ENCODE results near the gene ARID1B.

Gene ARID1B

DNA sequence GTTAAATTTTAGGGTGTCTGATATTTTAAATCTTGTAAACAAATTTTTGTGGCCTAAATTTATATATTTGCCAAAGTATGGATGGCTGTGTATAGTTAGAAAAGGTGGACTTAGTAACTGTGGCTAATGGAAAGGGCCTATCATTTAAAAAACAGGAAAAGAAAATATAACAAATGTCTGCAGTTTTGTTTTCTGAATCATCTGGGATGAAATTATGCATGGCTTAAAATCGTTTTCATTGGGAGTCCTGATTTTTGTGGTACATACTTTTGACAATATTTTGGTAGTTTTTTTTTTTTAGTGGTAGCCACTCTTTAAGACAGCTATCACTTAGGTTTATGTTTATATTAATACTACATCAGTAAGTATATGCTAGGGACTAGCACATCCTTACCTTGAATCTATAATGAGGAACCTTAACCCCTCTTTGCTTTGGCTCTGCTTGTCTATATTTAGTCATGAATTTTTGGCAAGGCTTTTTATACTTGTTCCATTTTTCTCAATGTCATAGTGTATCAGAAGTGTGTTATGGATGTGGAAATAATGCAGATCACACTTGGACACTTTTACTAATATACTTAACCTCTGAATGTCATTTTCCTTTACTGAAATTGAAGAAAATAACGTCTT lies 5.6 kb downstream of the ARID1B start:
- Histone ChIP-seq H3K79me2 (peaks cover 45% of the 10 kb centered on the region), H3K27ac (peak overlapping the region; percentile 53), H3K4me1 (peaks cover 4% of the 10 kb centered on the region)

GRCh38 chr6:156783958-156784357 lies 6.8 kb downstream of the ARID1B start:
- no peaks in the 10 kb centered on the region for H3K9me3 ChIP-seq (ENCODE audit: control insufficient read depth, low read length)
- no peaks in the 10 kb centered on the region for H3K36me3 ChIP-seq (ENCODE audit: control insufficient read depth, insufficient read depth, low read length)
- H3K27ac ChIP-seq, result no peak overlapping the region
- TF ChIP-seq, protein P1, sequence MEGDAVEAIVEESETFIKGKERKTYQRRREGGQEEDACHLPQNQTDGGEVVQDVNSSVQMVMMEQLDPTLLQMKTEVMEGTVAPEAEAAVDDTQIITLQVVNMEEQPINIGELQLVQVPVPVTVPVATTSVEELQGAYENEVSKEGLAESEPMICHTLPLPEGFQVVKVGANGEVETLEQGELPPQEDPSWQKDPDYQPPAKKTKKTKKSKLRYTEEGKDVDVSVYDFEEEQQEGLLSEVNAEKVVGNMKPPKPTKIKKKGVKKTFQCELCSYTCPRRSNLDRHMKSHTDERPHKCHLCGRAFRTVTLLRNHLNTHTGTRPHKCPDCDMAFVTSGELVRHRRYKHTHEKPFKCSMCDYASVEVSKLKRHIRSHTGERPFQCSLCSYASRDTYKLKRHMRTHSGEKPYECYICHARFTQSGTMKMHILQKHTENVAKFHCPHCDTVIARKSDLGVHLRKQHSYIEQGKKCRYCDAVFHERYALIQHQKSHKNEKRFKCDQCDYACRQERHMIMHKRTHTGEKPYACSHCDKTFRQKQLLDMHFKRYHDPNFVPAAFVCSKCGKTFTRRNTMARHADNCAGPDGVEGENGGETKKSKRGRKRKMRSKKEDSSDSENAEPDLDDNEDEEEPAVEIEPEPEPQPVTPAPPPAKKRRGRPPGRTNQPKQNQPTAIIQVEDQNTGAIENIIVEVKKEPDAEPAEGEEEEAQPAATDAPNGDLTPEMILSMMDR (IDR thresholded peaks at IDR 0.05), result no peak
- peaks cover 56% of the 10 kb centered on the region for H3K79me2 ChIP-seq
- no peaks in the 10 kb centered on the region for H3K27me3 ChIP-seq (ENCODE audit: control insufficient read depth, insufficient read depth, low read length)
- H3K4me1 ChIP-seq, result peaks cover 4% of the 10 kb centered on the region
- H3K9ac ChIP-seq, result no peak overlapping the region
- H3K4me3 ChIP-seq (ENCODE audit: low read depth, low read length), result no peak overlapping the region
- H2AFZ ChIP-seq, result no peak overlapping the region
- H3K4me2 ChIP-seq (ENCODE audit: low read length), result no peak overlapping the region

More for the DNA sequence above, 5.6 kb downstream of the ARID1B start:
- Histone ChIP-seq H3K4me3 (ENCODE audit: low read depth, low read length) (peak overlapping the region; percentile 17), H3K4me2 (ENCODE audit: low read length) (peak overlapping the region; percentile 37), H3K9me3 (ENCODE audit: control insufficient read depth, low read length) (no peaks in the 10 kb centered on the region), H3K9ac (no peak overlapping the region), H3K36me3 (ENCODE audit: control insufficient read depth, insufficient read depth, low read length) (no peaks in the 10 kb centered on the region), H2AFZ (no peak overlapping the region), H3K27me3 (ENCODE audit: control insufficient read depth, insufficient read depth, low read length) (no peaks in the 10 kb centered on the region)
- TF ChIP-seq, protein P1 (IDR thresholded peaks at IDR 0.05), result no peak

GRCh38 chr6:156786652-156787051 lies 9.5 kb downstream of the ARID1B start:
- H3K9ac ChIP-seq, result no peak overlapping the region

DNA sequence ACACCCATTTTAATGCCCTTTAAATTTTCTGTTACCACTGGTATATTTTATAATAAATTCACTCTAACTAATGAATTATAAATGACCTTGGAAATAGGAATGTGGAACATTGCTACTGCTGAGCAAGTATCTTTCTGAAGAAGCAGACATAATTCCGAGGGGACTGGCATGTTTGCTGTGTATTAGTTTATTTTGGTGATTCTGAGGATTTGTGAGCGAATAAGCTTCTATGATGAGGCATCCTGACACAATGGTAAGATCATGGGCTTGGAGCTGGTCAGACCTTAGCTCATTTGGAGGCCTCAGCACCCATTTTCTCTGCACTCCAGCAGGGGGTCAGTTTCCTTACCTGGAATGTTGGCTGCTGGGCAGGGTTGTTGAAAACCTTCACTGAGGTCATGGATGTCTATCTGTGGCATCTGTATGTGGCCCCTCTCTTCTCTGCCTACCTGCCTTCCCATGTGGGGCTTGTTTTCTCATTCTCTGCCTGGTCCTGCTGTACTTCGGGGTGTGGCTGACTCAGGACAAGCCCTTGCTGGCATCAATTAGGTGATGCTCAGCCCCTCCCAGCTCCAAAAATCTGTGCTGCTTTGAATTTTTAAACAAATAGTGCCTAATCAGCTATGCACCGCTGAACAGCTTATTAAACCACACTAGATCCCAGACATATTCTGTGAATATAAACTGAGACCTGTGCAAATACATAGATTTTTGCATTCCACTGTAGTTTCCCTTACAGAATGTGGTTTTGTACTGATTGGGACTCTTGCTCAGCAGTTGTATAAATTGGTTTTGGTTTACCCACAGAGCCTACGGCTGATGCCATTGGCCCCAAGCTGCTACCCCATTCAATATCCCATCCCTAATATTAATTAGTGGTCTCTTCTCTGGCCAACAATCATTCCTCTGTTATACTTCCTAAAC lies 10.7 kb downstream of the ARID1B start:
- TF ChIP-seq, protein P1 (IDR thresholded peaks at IDR 0.05), result no peak
- Histone ChIP-seq H3K79me2 (peaks cover 84% of the 10 kb centered on the region), H3K27ac (no peak overlapping the region), H3K4me1 (peaks cover 8% of the 10 kb centered on the region), H2AFZ (no peak overlapping the region), H3K9ac (no peak overlapping the region), H3K27me3 (ENCODE audit: control insufficient read depth, insufficient read depth, low read length) (no peaks in the 10 kb centered on the region), H3K9me3 (ENCODE audit: control insufficient read depth, low read length) (no peaks in the 10 kb centered on the region), H3K4me2 (ENCODE audit: low read length) (no peak overlapping the region), H3K36me3 (ENCODE audit: control insufficient read depth, insufficient read depth, low read length) (no peaks in the 10 kb centered on the region), H3K4me3 (ENCODE audit: low read depth, low read length) (no peak overlapping the region)

More at GRCh38 chr6:156786652-156787051, 9.5 kb downstream of the ARID1B start:
- Histone ChIP-seq H3K27me3 (ENCODE audit: control insufficient read depth, insufficient read depth, low read length) (no peaks in the 10 kb centered on the region), H2AFZ (no peak overlapping the region), H3K79me2 (peaks cover 78% of the 10 kb centered on the region), H3K36me3 (ENCODE audit: control insufficient read depth, insufficient read depth, low read length) (no peaks in the 10 kb centered on the region), H3K4me1 (peaks cover 11% of the 10 kb centered on the region), H3K4me3 (ENCODE audit: low read depth, low read length) (no peak overlapping the region), H3K27ac (no peak overlapping the region), H3K4me2 (ENCODE audit: low read length) (no peak overlapping the region), H3K9me3 (ENCODE audit: control insufficient read depth, low read length) (no peaks in the 10 kb centered on the region)
- TF ChIP-seq, protein P1 (IDR thresholded peaks at IDR 0.05), result no peak
